SKM-1 (cell line): ENCODE measurements around the gene BCL2L11.
A peak's percentile ranks its signal among the peaks of the same experiment; 100 is the strongest.

Experiments used
- DNase-seq: peaks from one replicate; lab custom pipeline; 2025; ENCODE audit not compliant: unreplicated experiment; lab: John Stamatoyannopoulos, UW

Gene BCL2L11

GRCh38 chr2:111167076-111167862, 46.6 kb downstream of the BCL2L11 start:
- DNase-seq = no peak

- DNase-seq = no peak
Observed at GRCh38 chr2:111167863-111168162, 47.1 kb downstream of the BCL2L11 start.

- DNase-seq = no peak
Observed at GRCh38 chr2:111168528-111169239, 48.0 kb downstream of the BCL2L11 start.

DNA sequence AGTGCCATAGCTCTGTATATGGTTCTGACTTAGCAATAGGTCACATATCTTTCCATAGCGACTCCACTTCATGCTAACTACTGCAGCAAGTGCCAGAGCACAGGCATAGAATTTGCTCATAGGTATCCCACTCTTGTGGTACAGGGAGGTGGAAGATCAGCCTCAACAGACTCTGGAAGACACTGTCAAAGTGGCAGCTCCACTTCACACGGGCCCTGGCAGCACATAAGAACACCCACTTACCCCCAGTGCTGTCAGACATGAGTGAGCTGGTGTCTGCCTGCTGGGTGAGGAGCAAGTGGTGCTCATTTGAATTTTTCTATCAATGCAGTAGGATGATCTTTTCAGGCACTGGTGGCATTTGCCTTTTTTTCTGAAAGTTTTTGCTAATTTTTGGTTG, 48.6 kb downstream of the BCL2L11 start:
- no peak for DNase-seq

DNA sequence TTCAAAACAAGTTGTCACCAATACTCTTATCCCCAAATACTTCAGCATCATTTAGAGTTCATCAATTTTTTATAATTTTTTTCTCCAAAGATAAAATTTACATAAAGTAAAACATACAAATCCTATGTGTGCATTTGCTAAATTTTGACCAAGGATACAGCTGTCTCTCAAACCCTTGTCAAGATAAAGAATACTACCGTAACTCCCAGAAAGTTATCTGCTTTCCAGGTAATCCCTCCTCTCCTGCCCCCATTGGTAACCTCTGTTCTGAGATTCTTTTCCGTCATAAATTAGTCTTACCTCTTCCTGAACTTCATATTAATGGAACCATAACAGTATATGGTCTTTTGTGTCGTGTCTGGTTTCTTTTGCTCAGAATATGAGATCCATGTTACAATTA, 49.2 kb downstream of the BCL2L11 start:
- no peak for DNase-seq

- DNase-seq = no peak
Observed at GRCh38 chr2:111171337-111171930, 50.7 kb downstream of the BCL2L11 start.

- no peak for DNase-seq
Observed at GRCh38 chr2:111172666-111173065, 52.0 kb downstream of the BCL2L11 start.

DNA sequence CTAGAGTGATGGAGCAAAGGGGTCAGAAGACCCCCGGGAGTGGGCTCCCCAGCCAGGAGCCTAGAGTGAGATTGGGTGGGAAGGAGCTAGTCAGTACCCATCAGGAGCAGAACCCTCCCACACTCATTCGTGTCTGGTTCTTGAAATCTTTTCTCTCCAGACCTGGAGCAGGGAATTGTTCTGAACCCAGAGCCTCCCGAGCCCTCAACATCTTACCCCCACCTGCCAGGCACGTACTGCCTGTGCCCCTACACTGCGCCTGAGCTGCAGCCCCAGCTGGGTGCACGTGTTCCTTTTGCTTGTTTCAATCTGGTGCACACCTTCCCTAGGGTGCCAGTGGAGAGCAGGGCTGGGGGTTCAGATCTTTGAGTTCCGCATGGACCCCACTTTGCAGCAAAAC, 52.6 kb downstream of the BCL2L11 start:
- DNase-seq = no peak

GRCh38 chr2:111173856-111174255, 53.1 kb downstream of the BCL2L11 start:
- DNase-seq = no peak

DNA sequence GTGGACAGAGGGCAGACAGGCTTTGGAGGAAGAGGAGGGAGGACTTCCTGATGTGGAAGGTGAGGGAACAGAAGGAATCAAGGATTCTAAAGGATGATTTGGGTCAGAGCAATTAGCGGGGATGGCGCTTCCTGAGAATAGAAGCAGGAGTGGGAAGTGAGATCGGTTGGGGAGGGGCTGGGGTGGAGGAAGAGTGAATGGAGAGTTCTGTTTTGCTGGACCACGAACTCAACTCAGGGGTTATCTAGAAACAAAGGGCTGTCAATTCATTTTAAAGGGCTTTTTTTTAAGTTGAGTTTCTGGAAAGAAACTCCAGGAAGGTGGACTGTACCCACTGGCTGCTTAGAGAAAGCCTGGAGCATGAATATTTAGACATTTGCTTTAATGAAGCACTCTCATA, 54.9 kb downstream of the BCL2L11 start:
- no peak for DNase-seq

- DNase-seq = no peak
Observed at GRCh38 chr2:111176388-111176787, 55.7 kb downstream of the BCL2L11 start.

GRCh38 chr2:111176867-111177266, 56.2 kb downstream of the BCL2L11 start:
- peak; percentile 30 for DNase-seq

DNA sequence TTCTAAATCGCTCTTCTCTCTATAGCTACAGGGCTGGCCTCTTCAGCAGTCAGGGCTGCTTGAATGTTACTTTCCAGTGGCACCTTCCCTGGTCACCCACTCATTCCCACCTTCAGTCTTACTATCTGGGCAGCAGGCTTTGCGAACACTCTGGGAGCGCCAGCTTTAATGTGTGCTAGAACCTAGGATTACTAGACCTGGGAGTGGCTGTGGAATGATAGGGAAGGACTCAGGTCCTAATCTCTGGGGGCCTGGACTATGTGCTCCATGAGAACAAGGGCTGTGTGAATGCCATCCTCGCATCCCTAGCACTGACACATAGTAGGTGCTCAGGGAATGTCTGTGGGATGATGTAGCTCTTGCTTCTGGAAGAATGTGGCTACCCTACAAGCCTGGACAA, 57.6 kb downstream of the BCL2L11 start:
- no peak for DNase-seq

GRCh38 chr2:111178730-111179405, 58.2 kb downstream of the BCL2L11 start:
- DNase-seq = peak; percentile 53

DNA sequence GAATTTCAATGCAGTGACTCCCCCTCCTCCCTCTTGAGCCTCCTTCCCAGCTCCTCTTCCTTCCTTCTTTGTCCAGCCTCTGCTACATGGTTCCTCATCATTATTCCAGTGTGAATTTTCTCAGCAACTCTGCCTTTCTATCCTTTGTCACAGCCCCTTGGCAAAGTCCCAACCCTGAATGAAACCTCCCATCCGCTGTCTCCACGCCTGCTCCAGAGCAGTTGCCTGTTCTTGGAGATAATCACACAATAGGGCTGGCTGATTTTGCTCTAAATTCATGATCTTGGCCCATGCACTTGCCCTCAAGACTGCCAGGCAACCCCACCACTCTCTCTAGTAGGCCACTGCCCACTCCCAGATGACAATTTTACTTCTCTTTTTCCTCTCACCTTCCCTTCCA, 61.4 kb downstream of the BCL2L11 start:
- no peak for DNase-seq

DNA sequence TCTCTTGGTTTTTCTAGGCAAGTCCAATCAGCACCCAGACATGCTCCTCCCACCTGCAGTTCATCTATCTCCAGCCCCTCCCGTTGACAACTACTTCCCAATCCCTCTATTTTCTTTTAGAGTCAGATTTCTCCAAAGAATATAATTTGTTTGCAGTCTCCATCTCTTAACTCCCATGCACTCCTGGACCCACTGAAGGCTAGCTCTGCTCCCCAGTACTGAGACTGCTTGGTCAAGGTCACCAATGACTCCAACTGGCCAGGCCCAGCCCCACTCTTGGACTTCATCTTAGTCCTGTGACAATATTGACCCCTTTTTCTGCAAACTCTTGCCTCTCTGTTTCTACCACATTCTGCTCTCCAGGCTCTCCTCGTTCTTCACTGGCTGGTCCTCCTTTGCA, 62.0 kb downstream of the BCL2L11 start:
- DNase-seq = no peak

GRCh38 chr2:111184725-111185310, 64.1 kb downstream of the BCL2L11 start:
- no peak for DNase-seq

DNA sequence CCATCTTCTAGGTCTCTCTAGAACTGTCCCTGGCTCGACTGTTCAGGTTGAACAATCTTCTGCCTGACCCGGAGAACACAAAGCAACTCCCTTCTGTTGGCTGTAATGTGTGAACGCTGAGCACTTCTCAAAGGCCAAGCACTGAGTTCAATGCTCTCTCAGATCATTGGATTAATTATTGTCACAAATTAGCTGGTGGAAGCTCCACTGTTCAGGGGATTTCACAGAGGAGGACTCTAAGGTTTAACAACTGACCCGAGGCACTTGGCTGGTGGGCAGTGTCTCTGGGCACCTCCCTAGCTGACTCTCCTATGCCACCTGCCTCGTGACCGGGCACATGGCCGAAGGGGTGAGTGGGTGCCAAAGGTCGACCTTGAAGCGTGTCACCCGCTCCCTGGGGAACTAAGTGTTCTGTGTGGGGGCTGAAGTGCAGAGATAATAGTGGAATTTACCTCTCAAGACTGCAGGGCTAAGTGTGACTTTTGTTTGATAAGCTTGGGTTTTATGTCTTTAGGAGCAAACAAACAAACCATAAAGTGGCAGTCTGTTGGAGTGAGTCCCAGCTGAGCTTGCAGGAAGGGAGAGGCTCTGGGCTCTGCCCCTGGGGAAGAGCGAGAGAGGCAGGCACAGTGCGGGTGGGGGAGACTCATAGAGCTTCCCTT, 64.8 kb downstream of the BCL2L11 start:
- DNase-seq = no peak

- DNase-seq = no peak
Observed at GRCh38 chr2:111186121-111186715, 65.5 kb downstream of the BCL2L11 start.

GRCh38 chr2:111186933-111187332, 66.2 kb downstream of the BCL2L11 start:
- DNase-seq = no peak

DNA sequence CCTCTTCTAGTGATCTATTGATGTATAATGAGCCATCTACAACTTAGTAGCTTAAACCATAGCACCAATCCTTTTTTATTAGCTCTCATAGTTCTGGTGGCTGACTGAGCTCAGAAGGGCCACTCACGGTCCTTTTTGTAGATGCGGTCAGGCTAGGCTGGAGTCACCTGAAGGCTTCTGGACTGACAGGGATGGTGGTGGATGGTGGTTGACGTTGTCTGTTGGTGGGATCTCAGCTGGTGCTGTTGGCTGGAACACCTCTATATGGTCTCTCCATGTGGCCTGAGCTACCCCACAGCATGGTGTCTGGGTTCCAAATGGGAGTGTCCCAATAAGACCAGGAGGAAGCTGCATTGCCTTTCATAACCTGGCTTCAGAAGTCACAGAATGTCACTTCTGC, 68.0 kb downstream of the BCL2L11 start:
- no peak for DNase-seq
